ENCODE measurements around the gene MAN1C1. TPM values are rescaled to one million over a fixed set of nuclear protein-coding genes. Genes with fewer than 3 reads are reported as not detected.

MAN1C1 gene
- total and polyA plus RNA-seq, 2 donors (not counting 3 experiments of a cell fraction or from before 2014, with no cell fraction given) = 1.5 to 4.0 TPM

- H3K4me1 ChIP-seq (ENCODE audit: control insufficient read depth, extremely low read depth, insufficient read depth, low read length) = peaks cover 10% of the 10 kb centered on the region
- H3K4me3 ChIP-seq (replicated peaks in 1 of 3; ENCODE audit: insufficient read depth in 1 of 3, low read depth in 1 of 3, low read length in 3 of 3) = no peak overlapping the region
- peaks cover 13 to 64% of the 10 kb centered on the region in 2 experiments for H3K36me3 ChIP-seq (ENCODE audit: control insufficient read depth in 2 of 2, extremely low read depth in 1 of 2, insufficient read depth in 2 of 2, low read length in 2 of 2)
- no peaks in the 10 kb centered on the region for H3K9me3 ChIP-seq (replicated peaks; ENCODE audit: control insufficient read depth, insufficient read depth, low read length)
- no peak overlapping the region for H3K27ac ChIP-seq (ENCODE audit: insufficient read depth, low read depth, low read length)
- H3K9ac ChIP-seq (replicated peaks; ENCODE audit: extremely low read depth, insufficient read depth, low read length) = no peak overlapping the region
- dilution Hi-C loops (cut with MboI; ENCODE audit: extremely low pct_ligation_motif_present, low sequenced_read_pairs) = no loop called here
- H4K20me1 ChIP-seq (replicated peaks; ENCODE audit: control insufficient read depth, extremely low read depth, insufficient read depth, low read length) = no peaks in the 10 kb centered on the region
- H3K79me2 ChIP-seq (ENCODE audit: control insufficient read depth, insufficient read depth, low read length) = no peaks in the 10 kb centered on the region
- no peaks in the 10 kb centered on the region for H3K27me3 ChIP-seq (ENCODE audit: control insufficient read depth in 2 of 2, insufficient read depth in 2 of 2, low read length in 2 of 2)
- ChIA-PET CTCF (interaction anchor here (0.6 to 3.1 kb wide), 7 partner anchors 9 to 291 kb away, joined by 3 to 35 read pairs (median 5); partner anchors contain the start of genes MAN1C1, MTFR1L and SELENON), POLR2A (no interaction called here)
- peak; percentile 70 for FAIRE-seq
- no peak overlapping the region for H3K4me2 ChIP-seq (ENCODE audit: insufficient read depth, low read length)
- H2AFZ ChIP-seq (ENCODE audit: low read depth, low read length) = no peak overlapping the region
- no TSS peak for BruUV-seq (replicated peaks)
- TF ChIP-seq MAX (IDR thresholded peaks at IDR 0.05; ENCODE audit: insufficient read depth, insufficient read length) (no peak), GATA2 (IDR thresholded peaks at IDR 0.05; ENCODE audit: insufficient read depth, insufficient read length, low read depth, low read length) (no peak), POLR2A (IDR thresholded peaks at IDR 0.05; ENCODE audit: low read depth, low read length) (no peak), JUN (IDR thresholded peaks at IDR 0.05; ENCODE audit: borderline replicate concordance, insufficient read depth, insufficient read length, low read depth) (no peak), MYC (IDR thresholded peaks at IDR 0.05; ENCODE audit: low read depth, low read length) (no peak), POLR2AphosphoS5 (IDR thresholded peaks at IDR 0.05; ENCODE audit: insufficient read depth, low read depth, low read length) (peak; percentile 54), CTCF (IDR thresholded peaks at IDR 0.05; ENCODE audit: extremely low read depth in 1 of 2, insufficient read depth in 1 of 2, low read depth in 1 of 2, low read length in 2 of 2) (peak; percentile 78 to 95), FOS (IDR thresholded peaks at IDR 0.05; ENCODE audit: borderline replicate concordance, insufficient read depth, low read length) (no peak), EZH2 (IDR thresholded peaks at IDR 0.05; ENCODE audit: borderline replicate concordance, low read depth, low read length, severe bottlenecking) (no peak)
- peak; percentile 44 for DNase-seq (ENCODE audit: low read depth, low spot score)
- intact Hi-C loops (cut with micrococcal nuclease) = loop anchor here (1.0 kb wide), 2 partner anchors 191 to 202 kb away; no protein-coding TSS in a partner anchor
- no peaks in the 10 kb centered on the region for H3K9me1 ChIP-seq (replicated peaks; ENCODE audit: control insufficient read depth, extremely low read depth, insufficient read depth, low read length)
Observed at GRCh38 chr1:25810341-25811299, 194.0 kb downstream of the MAN1C1 start.

All from endothelial cell of umbilical vein (primary cell).